IMR-90 (cell line): ENCODE data around the gene DIAPH2. TPM values are rescaled to one million over a fixed set of nuclear protein-coding genes. Genes with fewer than 3 reads are reported as not detected.

Experiments used
- ATAC-seq: fragments of 200-7000 bp; cut with Tn5 transposase; 2 replicates; pipeline ENCODE4 v1.9.1; 2020; ENCODE audit warnings: low read depth, mild to moderate bottlenecking, moderate library complexity
- BruUV-seq: library from RNA; stranded (reverse); fragments of 400-500 nt; replicated peaks from 2 replicates; lab custom pipeline; 2021; lab: Mats Ljungman, UMichigan
- CTCF ChIA-PET: fragments of 300-600 bp; formaldehyde crosslinking; extraction: SDS; loops from one replicate; lab custom pipeline; 2021; ENCODE audit warnings: antibody characterized with exemption; lab: Yijun Ruan, JAX
- POLR2A ChIA-PET: fragments of 300-600 bp; sonication (Branson Sonifier 250); formaldehyde crosslinking; loops from one replicate; lab custom pipeline; 2022; ENCODE audit warnings: antibody characterized with exemption; ENCODE audit not compliant: unreplicated experiment; lab: Charles Lee
- DNase-seq: peaks from one replicate; pipeline ENCODE4 v3.0.0; 2013
- H2AFZ ChIP-seq: replicated peaks from 2 replicates; pipeline ENCODE3; 2013; ENCODE audit warnings: low read length, mild to moderate bottlenecking; ENCODE audit not compliant: poor library complexity
- H2AK5ac ChIP-seq: 2 replicates; pipeline ENCODE4 v1.6.1; 2013; ENCODE audit warnings: low read depth, low read length, inconsistent platforms
- H2AK9ac ChIP-seq: replicated peaks from 2 replicates; pipeline ENCODE3; 2013; ENCODE audit warnings: mild to moderate bottlenecking, low read depth, low read length, moderate library complexity; ENCODE audit not compliant: poor library complexity
- H2BK120ac ChIP-seq: 2 replicates; pipeline ENCODE4 v1.6.1; 2013; ENCODE audit warnings: low read depth, low read length, inconsistent platforms
- H2BK15ac ChIP-seq: 3 replicates; pipeline ENCODE4 v1.6.1; 2013; ENCODE audit warnings: low read depth, low read length, inconsistent platforms
- H2BK20ac ChIP-seq: 2 replicates; pipeline ENCODE4 v1.6.1; 2013; ENCODE audit warnings: low read depth, mild to moderate bottlenecking, inconsistent platforms, low read length, moderate library complexity
- H2BK5ac ChIP-seq: 2 replicates; pipeline ENCODE4 v1.6.1; 2013; ENCODE audit warnings: mild to moderate bottlenecking, low read depth, low read length, inconsistent platforms; ENCODE audit not compliant: poor library complexity, severe bottlenecking
- H3K14ac ChIP-seq: replicated peaks from 2 replicates; pipeline ENCODE4 v1.6.1; 2013; ENCODE audit warnings: low read depth, low read length, inconsistent platforms
- H3K18ac ChIP-seq: 2 replicates; pipeline ENCODE4 v1.6.1; 2013; ENCODE audit warnings: low read depth, low read length, control low read depth
- H3K23ac ChIP-seq: 2 replicates; pipeline ENCODE4 v1.6.1; 2013; ENCODE audit warnings: low read depth, low read length, inconsistent platforms
- H3K27ac ChIP-seq: 2 replicates; pipeline ENCODE4 v1.5.1; 2013; ENCODE audit warnings: mild to moderate bottlenecking, control low read depth, low read length; ENCODE audit not compliant: insufficient read depth
- H3K27me3 ChIP-seq: 2 replicates; pipeline ENCODE4 v1.6.1; 2013; ENCODE audit warnings: low read length; ENCODE audit not compliant: control insufficient read depth, insufficient read depth
- H3K36me3 ChIP-seq: 2 replicates; pipeline ENCODE4 v1.6.1; 2013; ENCODE audit warnings: low read length, mixed read lengths; ENCODE audit not compliant: control insufficient read depth, insufficient read depth
- H3K4ac ChIP-seq: 2 replicates; pipeline ENCODE4 v1.6.1; 2013; ENCODE audit warnings: low read depth, low read length, inconsistent platforms
- H3K4me1 ChIP-seq: 2 replicates; pipeline ENCODE4 v1.6.1; 2013; ENCODE audit warnings: low read length, mixed read lengths; ENCODE audit not compliant: control insufficient read depth, insufficient read depth
- H3K4me2 ChIP-seq: 2 replicates; pipeline ENCODE4 v1.6.1; 2013; ENCODE audit warnings: low read depth, mild to moderate bottlenecking, control low read depth, low read length, moderate library complexity
- H3K4me3 ChIP-seq: 2 replicates; pipeline ENCODE4 v1.5.1; 2013; ENCODE audit warnings: low read depth, mild to moderate bottlenecking, control low read depth, low read length, moderate library complexity; ENCODE audit not compliant: insufficient read depth
- H3K56ac ChIP-seq: 2 replicates; pipeline ENCODE4 v1.6.1; 2013; ENCODE audit warnings: low read length, inconsistent platforms; ENCODE audit not compliant: insufficient read depth; ENCODE audit errors: extremely low read depth
- H3K79me1 ChIP-seq, 2 experiments: 2 replicates each; pipeline ENCODE4 v1.6.1; 2013; ENCODE audit warnings: low read length in 2 of 2, inconsistent platforms in 1 of 2, low read depth in 1 of 2
- H3K9ac ChIP-seq: 2 replicates; pipeline ENCODE4 v1.6.1; 2013; ENCODE audit warnings: low read depth, low read length, control low read depth
- H3K9me1 ChIP-seq: 2 replicates; pipeline ENCODE4 v1.6.1; 2013; ENCODE audit warnings: low read length, inconsistent platforms; ENCODE audit not compliant: insufficient read depth
- H3K9me3 ChIP-seq: 2 replicates; pipeline ENCODE4 v1.6.1; 2013; ENCODE audit warnings: low read length; ENCODE audit not compliant: control insufficient read depth, insufficient read depth
- H4K20me1 ChIP-seq: 2 replicates; pipeline ENCODE4 v1.6.1; 2013; ENCODE audit warnings: low read length, inconsistent platforms; ENCODE audit not compliant: insufficient read depth
- H4K5ac ChIP-seq: 2 replicates; pipeline ENCODE4 v1.6.1; 2013; ENCODE audit warnings: mild to moderate bottlenecking, low read depth, low read length, control low read depth
- H4K8ac ChIP-seq, 2 experiments: 2 replicates each; pipeline ENCODE4 v1.6.1; 2013; ENCODE audit warnings: low read depth in 2 of 2, low read length in 2 of 2, control low read depth in 1 of 2, inconsistent platforms in 1 of 2
- H4K91ac ChIP-seq: 2 replicates; pipeline ENCODE4 v1.6.1; 2013; ENCODE audit warnings: low read depth, low read length, inconsistent platforms; ENCODE audit not compliant: insufficient read depth
- BHLHE40 ChIP-seq: fragments of 150-350 bp; IDR thresholded peaks from 2 replicates; pipeline ENCODE4 v1.6.1; 2016; ENCODE audit warnings: mild to moderate bottlenecking, low read depth, low read length
- MAFK ChIP-seq: IDR thresholded peaks from 2 replicates; pipeline ENCODE4 v1.6.1; 2012; ENCODE audit warnings: low read depth, low read length, improper control_type of control experiment
- MXI1 ChIP-seq: IDR thresholded peaks from 2 replicates; pipeline ENCODE4 v1.6.1; 2012; ENCODE audit warnings: low read depth, mild to moderate bottlenecking, low read length, moderate library complexity, borderline replicate concordance
- RAD21 ChIP-seq: IDR thresholded peaks from 2 replicates; pipeline ENCODE4 v1.6.1; 2012; ENCODE audit warnings: low read length, improper control_type of control experiment
- WGBS, 2 experiments: methylation state at CpG; one replicate each; pipeline versions ENCODE4 v1.1.5 to v1.1.7; 2013; ENCODE audit warnings: missing lambda C conversion rate in 2 of 2; ENCODE audit not compliant: insufficient read length in 1 of 2; ENCODE audit errors: extremely low coverage in 2 of 2; 5-methylcytosine and 5-hydroxymethylcytosine counted together
- dilution Hi-C: fragments of 300-500 bp; cut with HindIII; formaldehyde crosslinking; loops from one replicate; pipeline ENCODE4 v1.14.3; 2018; ENCODE audit warnings: low sequenced_read_pairs; ENCODE audit not compliant: unreplicated experiment
- in situ Hi-C: fragments of 300-500 bp; cut with MboI; formaldehyde crosslinking; loops from 3 replicates; pipeline ENCODE4 v1.14.3; 2019; ENCODE audit warnings: low sequenced_read_pairs, inconsistent platforms, mixed read lengths
- intact Hi-C: fragments of 100-400 bp; cut with micrococcal nuclease; formaldehyde crosslinking; loops from 2 replicates; pipeline ENCODE4 v1.10.0; 2022
- polyA plus RNA-seq, 3 experiments: library from polyadenylated mRNA; depleted of rRNA; stranded (reverse); fragments of >200 nt; gene quantifications; 2 replicates each; pipeline ENCODE4 v1.2.3, GENCODE V29; 2012; ENCODE audit warnings: low replicate concordance in 1 of 3
- total RNA-seq: library from RNA; depleted of rRNA; stranded (reverse); fragments of >200 nt; gene quantifications from 2 replicates; pipeline ENCODE4 v1.2.3, GENCODE V29; 2012
- TF ChIP-seq, protein P1 (sequence below): fragments of 150-350 bp; IDR thresholded peaks from 2 replicates; pipeline ENCODE4 v1.6.1; 2016; ENCODE audit warnings: low read depth, mild to moderate bottlenecking, low read length, moderate library complexity, borderline replicate concordance

The DIAPH2 gene
- total and polyA plus RNA-seq, 2 of the 4 experiments (the other 2 are of a cell fraction) = 3.6 to 19.9 TPM

DNA sequence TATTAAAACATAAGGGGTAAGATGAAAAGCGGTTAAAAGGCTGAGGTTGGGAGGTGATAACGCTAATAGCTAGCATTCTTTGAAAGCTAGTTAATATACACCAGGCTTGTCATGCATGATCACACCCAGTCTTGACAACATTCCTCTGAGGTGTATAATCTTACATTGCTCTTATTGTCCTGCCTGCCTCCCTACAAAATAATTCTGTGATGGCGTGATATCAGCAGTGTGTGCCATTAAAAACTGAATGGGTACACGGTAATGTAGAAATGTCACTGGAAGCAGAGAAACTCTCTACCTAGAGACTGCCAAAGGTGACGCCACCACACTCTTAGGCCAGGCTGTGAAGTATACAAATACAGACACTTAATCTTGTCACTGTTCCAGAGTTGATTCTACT, 68.1 kb downstream of the DIAPH2 start:
- Histone ChIP-seq H3K79me1 (no peaks in the 10 kb centered on the region), H3K4ac (no peak overlapping the region), H3K36me3 (no peaks in the 10 kb centered on the region), H3K4me1 (no peaks in the 10 kb centered on the region), H3K9me3 (no peaks in the 10 kb centered on the region), H4K8ac (no peak overlapping the region), H3K4me2 (no peak overlapping the region), H2AFZ (no peak overlapping the region), H2BK120ac (no peak overlapping the region), H3K23ac (no peak overlapping the region), H4K91ac (no peak overlapping the region), H2BK5ac (no peak overlapping the region), H3K14ac (no peak overlapping the region), H4K5ac (no peak overlapping the region), H2BK20ac (no peak overlapping the region), H3K27ac (no peak overlapping the region), H2AK9ac (no peak overlapping the region), H2AK5ac (no peak overlapping the region), H4K20me1 (no peaks in the 10 kb centered on the region), H3K56ac (no peak overlapping the region), H3K4me3 (no peak overlapping the region), H3K18ac (no peak overlapping the region), H2BK15ac (no peak overlapping the region), H3K9me1 (no peaks in the 10 kb centered on the region), H3K9ac (no peak overlapping the region), H3K27me3 (no peaks in the 10 kb centered on the region)
- ChIA-PET POLR2A (no interaction called here), CTCF (no interaction called here)
- ATAC-seq (no peak), DNase-seq (no peak)
- dilution Hi-C loops (no loop called here), in situ Hi-C loops (loop anchor here (25.0 kb wide), 1 partner anchor 935 kb away; no protein-coding TSS in a partner anchor), intact Hi-C loops (no loop called here)
- no CpG with 5 or more reads among the region's 5 CpGs for WGBS, 2 experiments
- no TSS peak for BruUV-seq
- TF ChIP-seq, protein P1, sequence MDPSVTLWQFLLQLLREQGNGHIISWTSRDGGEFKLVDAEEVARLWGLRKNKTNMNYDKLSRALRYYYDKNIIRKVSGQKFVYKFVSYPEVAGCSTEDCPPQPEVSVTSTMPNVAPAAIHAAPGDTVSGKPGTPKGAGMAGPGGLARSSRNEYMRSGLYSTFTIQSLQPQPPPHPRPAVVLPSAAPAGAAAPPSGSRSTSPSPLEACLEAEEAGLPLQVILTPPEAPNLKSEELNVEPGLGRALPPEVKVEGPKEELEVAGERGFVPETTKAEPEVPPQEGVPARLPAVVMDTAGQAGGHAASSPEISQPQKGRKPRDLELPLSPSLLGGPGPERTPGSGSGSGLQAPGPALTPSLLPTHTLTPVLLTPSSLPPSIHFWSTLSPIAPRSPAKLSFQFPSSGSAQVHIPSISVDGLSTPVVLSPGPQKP = no peak
- TF ChIP-seq BHLHE40 (no peak), MAFK (no peak), RAD21 (no peak), MXI1 (no peak)
